HCT116 (cell line): ENCODE data around the gene NAA80. TPM values are rescaled to one million over a fixed set of nuclear protein-coding genes. Genes with fewer than 3 reads are reported as not detected.

Experiments
- ATAC-seq: fragments of 200-7000 bp; cut with Tn5 transposase; 2 replicates; pipeline ENCODE4 v1.9.1; 2020; ENCODE audit warnings: mild to moderate bottlenecking, moderate library complexity
- BruUV-seq: library from RNA; stranded (reverse); fragments of 400-500 nt; replicated peaks from 2 replicates; lab custom pipeline; 2021; lab: Mats Ljungman, UMichigan
- CTCF ChIA-PET: fragments of 300-600 bp; sonication (Branson Sonifier 250); formaldehyde crosslinking; loops from one replicate; lab custom pipeline; 2021; ENCODE audit warnings: antibody characterized with exemption; lab: Charles Lee
- POLR2A ChIA-PET: fragments of 300-600, 350-600 bp; sonication (Branson Sonifier 250); formaldehyde crosslinking; loops from one replicate; lab custom pipeline; 2021; ENCODE audit warnings: antibody characterized with exemption; lab: Charles Lee
- RAD21 ChIA-PET, 2 experiments: fragments of 300-600 bp; sonication (Branson Sonifier 250); formaldehyde crosslinking; loops; one replicate each; lab custom pipeline; 2023; ENCODE audit warnings: low total read pairs in 2 of 2; ENCODE audit not compliant: uncharacterized antibody in 2 of 2, unreplicated experiment in 2 of 2, low non-redundant PET in 1 of 2; lab: Charles Lee
- DNase-seq: peaks from one replicate; pipeline ENCODE4 v3.0.0-alpha.2; 2010; ENCODE audit warnings: low read depth, low spot score
- H2AFZ ChIP-seq: fragments of 200-600 bp; shearing (Covaris generic), sonication (generic); 2 replicates; pipeline ENCODE4 v1.6.1; 2017; ENCODE audit warnings: low read depth, mixed run types, mixed read lengths, antibody characterized with exemption, low read length; ENCODE audit not compliant: poor library complexity, severe bottlenecking
- H3K27ac ChIP-seq: 2 replicates; pipeline ENCODE4 v1.5.1; 2012; ENCODE audit warnings: low read depth, low read length
- H3K27me3 ChIP-seq: fragments of 200-600 bp; sonication (generic); 2 replicates; pipeline ENCODE4 v1.6.1; 2016; ENCODE audit warnings: mixed run types, low read length, mixed read lengths; ENCODE audit not compliant: insufficient read depth
- H3K36me3 ChIP-seq, 2 experiments: fragments of 200-500 bp in 1 of 2; fragments of 200-600 bp in 1 of 2; sonication (Bioruptor generic) in 1 of 2; sonication (generic) in 1 of 2; 2 replicates each; pipeline versions ENCODE4 v1.5.1 to v1.6.1; 2014 to 2016; ENCODE audit warnings: low read length in 2 of 2, inconsistent platforms in 1 of 2, mixed read lengths in 1 of 2, mixed run types in 1 of 2; ENCODE audit not compliant: insufficient read depth in 2 of 2, control insufficient read depth in 1 of 2
- H3K4me1 ChIP-seq, 2 experiments: fragments of 200-600 bp in 1 of 2; sonication (generic) in 1 of 2; 2 replicates each; pipeline versions ENCODE4 v1.5.1 to v1.6.1; 2012 to 2017; ENCODE audit warnings: low read length in 2 of 2, inconsistent platforms in 1 of 2, mild to moderate bottlenecking in 1 of 2, mixed read lengths in 1 of 2, mixed run types in 1 of 2, moderate library complexity in 1 of 2; ENCODE audit not compliant: insufficient read depth in 2 of 2, control insufficient read depth in 1 of 2
- H3K4me2 ChIP-seq: fragments of 200-600 bp; sonication (generic); 2 replicates; pipeline ENCODE4 v1.6.1; 2017; ENCODE audit warnings: mixed run types, low read length, mixed read lengths
- H3K4me3 ChIP-seq, 2 experiments: fragments of 200-600 bp in 1 of 2; sonication (generic) in 1 of 2; replicated peaks in 1 of 2; 2 replicates each; pipeline ENCODE4 v1.5.1; 2011 to 2016; ENCODE audit warnings: low read length in 2 of 2, control low read depth in 1 of 2, low read depth in 1 of 2, mild to moderate bottlenecking in 1 of 2, mixed read lengths in 1 of 2, mixed run types in 1 of 2
- H3K79me2 ChIP-seq: fragments of 200-600 bp; sonication (generic); 2 replicates; pipeline ENCODE4 v1.6.1; 2017; ENCODE audit warnings: mild to moderate bottlenecking, mixed run types, low read length, moderate library complexity, mixed read lengths; ENCODE audit not compliant: insufficient read depth
- H3K9ac ChIP-seq: fragments of 200-600 bp; sonication (generic); 2 replicates; pipeline ENCODE4 v1.6.1; 2016; ENCODE audit warnings: low read length, mixed read lengths
- H3K9me2 ChIP-seq: fragments of 200-600 bp; sonication (generic), shearing (Covaris generic); 2 replicates; pipeline ENCODE4 v1.6.1; 2017; ENCODE audit warnings: mixed run types, mild to moderate bottlenecking, moderate library complexity; ENCODE audit not compliant: insufficient read depth
- H3K9me3 ChIP-seq, 2 experiments: fragments of 200-500 bp in 1 of 2; fragments of 200-600 bp in 1 of 2; sonication (Bioruptor generic) in 1 of 2; sonication (generic) in 1 of 2; 2 replicates each; pipeline ENCODE4 v1.6.1; 2014 to 2017; ENCODE audit warnings: low read length in 2 of 2, mixed read lengths in 2 of 2, inconsistent platforms in 1 of 2, low read depth in 1 of 2, mild to moderate bottlenecking in 1 of 2, mixed run types in 1 of 2, moderate library complexity in 1 of 2; ENCODE audit not compliant: control insufficient read depth in 1 of 2, insufficient read depth in 1 of 2
- H4K20me1 ChIP-seq: fragments of 200-600 bp; sonication (generic), shearing (Covaris generic); 2 replicates; pipeline ENCODE4 v1.6.1; 2017; ENCODE audit warnings: mixed run types, mild to moderate bottlenecking, moderate library complexity; ENCODE audit not compliant: insufficient read depth
- CEBPB ChIP-seq: IDR thresholded peaks from 2 replicates; pipeline ENCODE4 v1.6.1; 2012; ENCODE audit warnings: low read depth
- EGR1 ChIP-seq: IDR thresholded peaks from 2 replicates; pipeline ENCODE4 v1.6.1; 2012; ENCODE audit warnings: low read depth
- ELF1 ChIP-seq: IDR thresholded peaks from 2 replicates; pipeline ENCODE4 v1.6.1; 2012; ENCODE audit warnings: low read depth, borderline replicate concordance
- FOSL1 ChIP-seq: IDR thresholded peaks from 2 replicates; pipeline ENCODE4 v1.6.1; 2012; ENCODE audit warnings: low read depth
- JUND ChIP-seq: IDR thresholded peaks from 2 replicates; pipeline ENCODE4 v1.6.1; 2012
- POLR2A ChIP-seq: IDR thresholded peaks from 2 replicates; pipeline ENCODE4 v1.7.0; 2011; ENCODE audit warnings: borderline replicate concordance; ENCODE audit not compliant: insufficient read depth, insufficient read length; ENCODE audit errors: extremely low read depth
- POLR2AphosphoS5 ChIP-seq: IDR thresholded peaks from 2 replicates; pipeline ENCODE4 v1.6.1; 2011; ENCODE audit warnings: mild to moderate bottlenecking, low read depth, low read length, moderate library complexity
- RAD21 ChIP-seq: IDR thresholded peaks from 2 replicates; pipeline ENCODE4 v1.6.1; 2012; ENCODE audit warnings: low read depth, mild to moderate bottlenecking
- SIN3A ChIP-seq: IDR thresholded peaks from 2 replicates; pipeline ENCODE4 v1.6.1; 2012; ENCODE audit warnings: low read depth
- SP1 ChIP-seq: IDR thresholded peaks from 2 replicates; pipeline ENCODE4 v1.6.1; 2012; ENCODE audit warnings: low read depth
- SRF ChIP-seq: IDR thresholded peaks from 2 replicates; pipeline ENCODE4 v1.6.1; 2012; ENCODE audit warnings: low read depth
- YY1 ChIP-seq: IDR thresholded peaks from 2 replicates; pipeline ENCODE4 v1.6.1; 2011; ENCODE audit warnings: low read length, low read depth, moderate library complexity, mild to moderate bottlenecking; ENCODE audit not compliant: insufficient replicate concordance; ENCODE audit errors: extremely low read depth
- ZFX ChIP-seq: fragments of 450-650 bp; IDR thresholded peaks from 2 replicates; pipeline ENCODE4 v1.6.1; 2017
- ZNF274 ChIP-seq: fragments of 200-500 bp; sonication (Bioruptor generic); IDR thresholded peaks from 2 replicates; pipeline ENCODE4 v1.6.1; 2014; ENCODE audit warnings: mild to moderate bottlenecking, low read depth, low read length, inconsistent platforms
- intact Hi-C: fragments of 100-400 bp; cut with micrococcal nuclease; formaldehyde crosslinking; loops from 2 replicates; pipeline ENCODE4 v1.10.0; 2022
- total RNA-seq: library from RNA; stranded (reverse); gene quantifications from one replicate; pipeline ENCODE4 v1.2.1, GENCODE V29; 2021; ENCODE audit not compliant: unreplicated experiment
- TF ChIP-seq, protein P1 (sequence below): IDR thresholded peaks from 2 replicates; pipeline ENCODE4 v1.6.1; 2012
- TF ChIP-seq, protein P2 (sequence below): IDR thresholded peaks from 2 replicates; pipeline ENCODE4 v1.6.1; 2012
- TF ChIP-seq, protein P3 (sequence below), 3 experiments: fragments of 200-600 bp in 1 of 3; sonication (generic) in 1 of 3; IDR thresholded peaks in 2 of 3; conservative IDR thresholded peaks in 1 of 3; 2 replicates each; pipeline ENCODE4 v1.5.1; 2012 to 2017; ENCODE audit warnings: low read depth in 2 of 3, low read length in 2 of 3, antibody characterized with exemption in 1 of 3, borderline replicate concordance in 1 of 3, control low read depth in 1 of 3, mild to moderate bottlenecking in 1 of 3, mixed read lengths in 1 of 3, mixed run types in 1 of 3, moderate library complexity in 1 of 3; ENCODE audit not compliant: insufficient read depth in 1 of 3
- TF ChIP-seq, protein P4 (sequence below): IDR thresholded peaks from 2 replicates; pipeline ENCODE4 v1.6.1; 2011; ENCODE audit warnings: mild to moderate bottlenecking, low read length, moderate library complexity; ENCODE audit not compliant: insufficient replicate concordance; ENCODE audit errors: extremely low read depth

NAA80 gene
- total RNA-seq, 1 experiment from 2014 or later = 21.3 TPM

DNA sequence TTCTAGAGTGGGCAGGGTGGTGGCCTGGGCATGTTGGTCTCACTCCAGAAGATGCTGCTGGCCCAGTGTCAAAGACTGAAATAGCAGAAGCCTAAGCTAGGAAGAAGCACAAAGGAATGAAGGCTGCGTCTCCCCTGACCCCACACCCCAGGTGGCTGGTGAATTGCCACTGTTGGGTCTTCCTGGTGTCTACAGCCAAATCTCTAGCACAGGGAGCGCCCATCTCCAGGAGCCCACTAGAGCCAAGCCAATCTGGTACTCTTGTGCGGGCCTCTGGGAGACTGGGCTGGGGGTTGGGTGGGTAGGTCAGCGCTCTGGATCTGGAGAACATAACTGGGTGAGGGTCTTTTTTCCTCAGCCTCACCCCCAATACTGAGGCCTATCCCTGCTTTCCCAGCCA, 27.9 kb upstream of the NAA80 start:
- H3K27ac ChIP-seq = peak overlapping the region; percentile 61
- H4K20me1 ChIP-seq = no peaks in the 10 kb centered on the region
- H2AFZ ChIP-seq = no peak overlapping the region
- no peak for DNase-seq
- no TSS peak for BruUV-seq
- RAD21 ChIA-PET = no interaction called here
- H3K79me2 ChIP-seq = peaks cover 44% of the 10 kb centered on the region
- CTCF ChIA-PET = interaction anchor here (1.6 to 2.0 kb wide), 2 partner anchors 10 to 215 kb away, joined by 4 to 14 read pairs; no protein-coding TSS in a partner anchor
- POLR2A ChIA-PET = interaction anchor here (2.2 kb wide), 1 partner anchor 10 kb away, joined by 25 read pairs; no protein-coding TSS in a partner anchor
- peak overlapping the region; percentile 86 for H3K9ac ChIP-seq
- peaks cover 33 to 36% of the 10 kb centered on the region in 2 experiments; a peak in 3 of 4 replicates for H3K36me3 ChIP-seq
- no peaks in the 10 kb centered on the region for H3K27me3 ChIP-seq
- no peak for TF ChIP-seq ZNF274
- no peak for TF ChIP-seq FOSL1
- no peak for TF ChIP-seq CEBPB
- TF ChIP-seq EGR1 = no peak
- TF ChIP-seq, protein P1, sequence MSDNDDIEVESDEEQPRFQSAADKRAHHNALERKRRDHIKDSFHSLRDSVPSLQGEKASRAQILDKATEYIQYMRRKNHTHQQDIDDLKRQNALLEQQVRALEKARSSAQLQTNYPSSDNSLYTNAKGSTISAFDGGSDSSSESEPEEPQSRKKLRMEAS = no peak
- TF ChIP-seq, protein P2, sequence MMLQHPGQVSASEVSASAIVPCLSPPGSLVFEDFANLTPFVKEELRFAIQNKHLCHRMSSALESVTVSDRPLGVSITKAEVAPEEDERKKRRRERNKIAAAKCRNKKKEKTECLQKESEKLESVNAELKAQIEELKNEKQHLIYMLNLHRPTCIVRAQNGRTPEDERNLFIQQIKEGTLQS = no peak
- TF ChIP-seq, protein P3, sequence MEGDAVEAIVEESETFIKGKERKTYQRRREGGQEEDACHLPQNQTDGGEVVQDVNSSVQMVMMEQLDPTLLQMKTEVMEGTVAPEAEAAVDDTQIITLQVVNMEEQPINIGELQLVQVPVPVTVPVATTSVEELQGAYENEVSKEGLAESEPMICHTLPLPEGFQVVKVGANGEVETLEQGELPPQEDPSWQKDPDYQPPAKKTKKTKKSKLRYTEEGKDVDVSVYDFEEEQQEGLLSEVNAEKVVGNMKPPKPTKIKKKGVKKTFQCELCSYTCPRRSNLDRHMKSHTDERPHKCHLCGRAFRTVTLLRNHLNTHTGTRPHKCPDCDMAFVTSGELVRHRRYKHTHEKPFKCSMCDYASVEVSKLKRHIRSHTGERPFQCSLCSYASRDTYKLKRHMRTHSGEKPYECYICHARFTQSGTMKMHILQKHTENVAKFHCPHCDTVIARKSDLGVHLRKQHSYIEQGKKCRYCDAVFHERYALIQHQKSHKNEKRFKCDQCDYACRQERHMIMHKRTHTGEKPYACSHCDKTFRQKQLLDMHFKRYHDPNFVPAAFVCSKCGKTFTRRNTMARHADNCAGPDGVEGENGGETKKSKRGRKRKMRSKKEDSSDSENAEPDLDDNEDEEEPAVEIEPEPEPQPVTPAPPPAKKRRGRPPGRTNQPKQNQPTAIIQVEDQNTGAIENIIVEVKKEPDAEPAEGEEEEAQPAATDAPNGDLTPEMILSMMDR (IDR thresholded peaks at IDR 0.05 in 2 of 3, conservative IDR thresholded peaks at IDR 0.05 in 1 of 3; ENCODE audit: borderline replicate concordance in 1 of 3, insufficient read depth in 1 of 3, low read depth in 2 of 3, low read length in 2 of 3) = no peak
- TF ChIP-seq SP1 = no peak
- no peak for TF ChIP-seq POLR2AphosphoS5
- TF ChIP-seq ELF1 = no peak
- no peak for TF ChIP-seq SIN3A
- TF ChIP-seq, protein P4, sequence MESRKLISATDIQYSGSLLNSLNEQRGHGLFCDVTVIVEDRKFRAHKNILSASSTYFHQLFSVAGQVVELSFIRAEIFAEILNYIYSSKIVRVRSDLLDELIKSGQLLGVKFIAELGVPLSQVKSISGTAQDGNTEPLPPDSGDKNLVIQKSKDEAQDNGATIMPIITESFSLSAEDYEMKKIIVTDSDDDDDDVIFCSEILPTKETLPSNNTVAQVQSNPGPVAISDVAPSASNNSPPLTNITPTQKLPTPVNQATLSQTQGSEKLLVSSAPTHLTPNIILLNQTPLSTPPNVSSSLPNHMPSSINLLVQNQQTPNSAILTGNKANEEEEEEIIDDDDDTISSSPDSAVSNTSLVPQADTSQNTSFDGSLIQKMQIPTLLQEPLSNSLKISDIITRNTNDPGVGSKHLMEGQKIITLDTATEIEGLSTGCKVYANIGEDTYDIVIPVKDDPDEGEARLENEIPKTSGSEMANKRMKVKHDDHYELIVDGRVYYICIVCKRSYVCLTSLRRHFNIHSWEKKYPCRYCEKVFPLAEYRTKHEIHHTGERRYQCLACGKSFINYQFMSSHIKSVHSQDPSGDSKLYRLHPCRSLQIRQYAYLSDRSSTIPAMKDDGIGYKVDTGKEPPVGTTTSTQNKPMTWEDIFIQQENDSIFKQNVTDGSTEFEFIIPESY = no peak
- TF ChIP-seq RAD21 = no peak
- TF ChIP-seq POLR2A = no peak
- no peak for TF ChIP-seq SRF
- TF ChIP-seq YY1 = no peak
- no peak for TF ChIP-seq JUND
- no peak for TF ChIP-seq ZFX
- TF ChIP-seq, all 23 proteins: peak for 0
- Histone ChIP-seq H3K4me3 (peak overlapping the region; percentile 87 to 98), H3K9me2 (no peaks in the 10 kb centered on the region), H3K4me2 (peak overlapping the region; percentile 88), H3K4me1 (peaks cover 19 to 38% of the 10 kb centered on the region in 2 experiments), H3K9me3 (no peaks in the 10 kb centered on the region)
- intact Hi-C loops = no loop called here
- no peak for ATAC-seq
